Uterus (tissue), 4 donors: Measurements from ENCODE around the gene EVA1A. TPM values are rescaled to one million over a fixed set of nuclear protein-coding genes. Genes with fewer than 3 reads are reported as not detected.

Experiments used
- DNase-seq, 2 donors: peaks; one replicate each; pipeline ENCODE4 v3.0.0-alpha.2; 2019 to 2020
- H3K27ac ChIP-seq, 2 donors: fragments of 200-600 bp; sonication (generic); 1 replicate in 1 of 2; 2 replicates in 1 of 2; pipeline ENCODE4 v1.5.1; 2016 to 2018
- H3K27me3 ChIP-seq, 2 donors: fragments of 200-600 bp; sonication (generic); one replicate each; pipeline ENCODE4 v1.5.1; 2018 to 2019; ENCODE audit warnings: control low read depth in 1 of 2
- H3K36me3 ChIP-seq, 2 donors: fragments of 200-600 bp; sonication (generic); one replicate each; pipeline ENCODE4 v1.5.1; 2019; ENCODE audit warnings: control low read depth in 1 of 2
- H3K4me1 ChIP-seq, 2 donors: fragments of 200-600 bp; sonication (generic); one replicate each; pipeline ENCODE4 v1.5.1; 2018 to 2019; ENCODE audit warnings: control low read depth in 1 of 2
- H3K4me3 ChIP-seq, 2 donors: fragments of 200-600 bp; sonication (generic); 1 replicate in 1 of 2; 2 replicates in 1 of 2; pipeline ENCODE4 v1.5.1; 2018 to 2019; ENCODE audit warnings: mild to moderate bottlenecking in 1 of 2
- H3K9me3 ChIP-seq, 2 donors: fragments of 200-600 bp; sonication (generic); one replicate each; pipeline ENCODE4 v1.5.1; 2019; ENCODE audit warnings: control low read depth in 1 of 2
- POLR2A ChIP-seq, 2 donors: fragments of 450-650 bp; IDR thresholded peaks; one replicate each; pipeline ENCODE4 v1.6.1; 2016; ENCODE audit warnings: antibody characterized with exemption in 2 of 2, mild to moderate bottlenecking in 1 of 2, moderate library complexity in 1 of 2
- intact Hi-C: fragments of 100-400 bp; cut with DNase I; formaldehyde crosslinking; loops from one replicate; pipeline ENCODE4 v1.15.1; 2023; ENCODE audit warnings: low total_unique reads
- total RNA-seq, 4 donors: library from RNA; depleted of rRNA in 3 of 4; stranded (reverse); fragments of >200 nt in 3 of 4; gene quantifications; one replicate each; pipeline versions ENCODE4 v1.1.0 to v1.2.4, GENCODE V29; 2014 to 2023
- TF ChIP-seq, protein P1 (sequence below), 4 experiments: fragments of 200-600 bp in 2 of 4; fragments of 450-650 bp in 2 of 4; sonication (generic) in 2 of 4; IDR thresholded peaks; one replicate each; pipeline ENCODE4 v1.5.1; 2016 to 2019; ENCODE audit warnings: antibody characterized with exemption in 4 of 4, mild to moderate bottlenecking in 2 of 4, moderate library complexity in 1 of 4
- donor health status: DM: yes; HTN: yes; CAD: no.

Gene EVA1A
- total RNA-seq, 4 donors from 2014 or later: 1.2 to 22.1 (median 2.3) TPM; not detected in 1

GRCh38 chr2:75558786-75559679 lies 1.7 kb downstream of the EVA1A start:
- no peaks in the 10 kb centered on the region for H3K4me1 ChIP-seq
- H3K36me3 ChIP-seq: no peaks in the 10 kb centered on the region
- no peaks in the 10 kb centered on the region for H3K27me3 ChIP-seq
- no peak overlapping the region for H3K4me3 ChIP-seq
- no peaks in the 10 kb centered on the region for H3K9me3 ChIP-seq
- intact Hi-C loops: no loop called here
- TF ChIP-seq, protein P1, sequence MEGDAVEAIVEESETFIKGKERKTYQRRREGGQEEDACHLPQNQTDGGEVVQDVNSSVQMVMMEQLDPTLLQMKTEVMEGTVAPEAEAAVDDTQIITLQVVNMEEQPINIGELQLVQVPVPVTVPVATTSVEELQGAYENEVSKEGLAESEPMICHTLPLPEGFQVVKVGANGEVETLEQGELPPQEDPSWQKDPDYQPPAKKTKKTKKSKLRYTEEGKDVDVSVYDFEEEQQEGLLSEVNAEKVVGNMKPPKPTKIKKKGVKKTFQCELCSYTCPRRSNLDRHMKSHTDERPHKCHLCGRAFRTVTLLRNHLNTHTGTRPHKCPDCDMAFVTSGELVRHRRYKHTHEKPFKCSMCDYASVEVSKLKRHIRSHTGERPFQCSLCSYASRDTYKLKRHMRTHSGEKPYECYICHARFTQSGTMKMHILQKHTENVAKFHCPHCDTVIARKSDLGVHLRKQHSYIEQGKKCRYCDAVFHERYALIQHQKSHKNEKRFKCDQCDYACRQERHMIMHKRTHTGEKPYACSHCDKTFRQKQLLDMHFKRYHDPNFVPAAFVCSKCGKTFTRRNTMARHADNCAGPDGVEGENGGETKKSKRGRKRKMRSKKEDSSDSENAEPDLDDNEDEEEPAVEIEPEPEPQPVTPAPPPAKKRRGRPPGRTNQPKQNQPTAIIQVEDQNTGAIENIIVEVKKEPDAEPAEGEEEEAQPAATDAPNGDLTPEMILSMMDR (IDR thresholded peaks at IDR 0.05): no peak
- TF ChIP-seq POLR2A (IDR thresholded peaks at IDR 0.05): no peak
- no peak for DNase-seq
- H3K27ac ChIP-seq: no peak overlapping the region

DNA sequence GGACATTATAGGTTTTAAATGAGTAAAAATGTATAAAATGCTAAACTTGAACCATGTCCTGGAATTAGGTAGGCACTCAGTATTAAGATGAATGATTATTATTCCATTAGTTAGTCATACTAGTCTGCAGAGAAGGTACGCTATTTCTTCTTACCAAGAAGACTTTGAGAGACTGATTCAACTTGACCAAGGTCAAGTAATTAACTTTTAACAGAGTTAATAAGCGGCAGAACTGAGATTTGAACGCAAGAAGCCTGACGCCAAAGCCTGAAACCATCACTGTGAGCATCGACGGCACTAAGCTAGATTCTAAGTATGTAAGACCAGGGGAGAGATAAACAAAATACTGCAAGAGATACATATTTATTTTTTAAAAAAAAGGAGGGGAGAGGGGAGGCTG lies 2.6 kb downstream of the EVA1A start:
- TF ChIP-seq, protein P1 (IDR thresholded peaks at IDR 0.05): no peak
- TF ChIP-seq POLR2A (IDR thresholded peaks at IDR 0.05): no peak
- Histone ChIP-seq H3K9me3 (no peaks in the 10 kb centered on the region), H3K4me1 (no peaks in the 10 kb centered on the region), H3K36me3 (no peaks in the 10 kb centered on the region), H3K27me3 (no peaks in the 10 kb centered on the region), H3K4me3 (no peak overlapping the region), H3K27ac (no peak overlapping the region)
- no peak for DNase-seq
- intact Hi-C loops: no loop called here

DNA sequence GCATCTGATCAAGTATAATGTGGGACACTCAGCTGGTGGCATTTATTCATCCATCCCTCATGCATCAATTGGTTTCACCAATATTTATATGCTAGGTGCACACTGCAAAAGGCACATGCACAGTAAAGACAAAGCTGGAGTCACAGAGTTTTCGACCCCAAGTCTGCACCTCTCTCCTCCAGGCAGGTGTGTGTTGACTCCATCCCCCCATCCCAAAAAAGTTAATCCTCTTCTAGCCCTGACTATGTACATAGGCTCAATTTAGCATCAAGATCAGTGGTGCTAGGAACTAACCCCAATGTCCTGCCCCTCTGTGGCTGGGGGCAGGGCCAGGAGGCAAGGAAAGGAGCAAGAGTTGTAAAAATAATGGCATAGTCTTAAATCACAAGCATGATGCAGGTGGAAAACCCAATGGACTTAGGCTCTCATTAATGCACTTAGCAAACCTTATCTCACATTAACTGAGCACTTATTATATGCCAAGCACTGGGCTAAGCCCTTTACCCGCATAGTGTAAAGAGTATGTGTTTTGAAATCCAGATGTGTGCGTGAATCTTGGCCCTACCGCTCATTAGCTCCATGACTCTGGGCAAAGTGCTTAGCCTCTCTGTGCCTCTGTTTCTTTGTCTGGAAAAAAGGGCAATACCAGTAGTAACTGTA lies 3.1 kb downstream of the EVA1A start:
- intact Hi-C loops: no loop called here
- Histone ChIP-seq H3K4me1 (no peaks in the 10 kb centered on the region), H3K9me3 (no peaks in the 10 kb centered on the region), H3K27me3 (no peaks in the 10 kb centered on the region), H3K27ac (no peak overlapping the region), H3K36me3 (no peaks in the 10 kb centered on the region), H3K4me3 (no peak overlapping the region)
- TF ChIP-seq, protein P1 (IDR thresholded peaks at IDR 0.05): no peak
- TF ChIP-seq POLR2A (IDR thresholded peaks at IDR 0.05): no peak
- DNase-seq: no peak

DNA sequence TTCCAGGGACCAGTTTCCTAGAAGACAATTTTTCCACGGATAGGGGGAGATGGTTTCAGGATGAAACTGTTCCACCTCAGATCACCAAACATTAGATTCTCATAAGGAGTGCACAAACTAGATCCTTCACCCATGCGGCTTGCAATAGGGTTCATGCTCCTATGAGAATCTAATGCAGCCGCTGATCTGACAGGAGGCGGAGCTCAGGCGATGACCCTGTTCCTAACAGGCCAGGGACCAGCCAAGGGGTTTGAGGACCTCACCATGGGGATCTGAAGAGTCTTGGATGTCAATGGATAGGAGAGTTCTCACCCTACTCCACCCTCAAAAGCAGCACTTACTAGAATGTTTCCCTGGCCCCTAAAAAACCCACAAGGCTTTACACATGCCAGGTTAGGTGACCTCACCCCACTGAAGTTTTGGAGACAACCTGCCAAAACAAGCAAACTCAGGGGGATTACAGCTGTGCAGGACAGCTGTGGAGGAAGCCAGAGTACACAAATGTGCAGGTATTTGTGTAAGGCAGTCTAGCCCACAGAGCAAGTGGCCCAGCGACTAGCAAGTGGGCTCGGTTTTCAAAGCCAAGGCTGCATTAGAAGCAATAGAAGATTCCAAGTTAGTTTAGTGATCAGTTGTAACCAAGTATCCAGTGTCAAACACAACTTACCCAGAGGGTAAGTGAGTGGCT lies 3.9 kb downstream of the EVA1A start:
- H3K9me3 ChIP-seq: no peaks in the 10 kb centered on the region
- H3K36me3 ChIP-seq: no peaks in the 10 kb centered on the region
- no peak for DNase-seq
- no peaks in the 10 kb centered on the region for H3K27me3 ChIP-seq
- H3K27ac ChIP-seq: no peak overlapping the region
- intact Hi-C loops: no loop called here
- no peak overlapping the region for H3K4me3 ChIP-seq
- TF ChIP-seq, protein P1 (IDR thresholded peaks at IDR 0.05): no peak
- TF ChIP-seq POLR2A (IDR thresholded peaks at IDR 0.05): no peak
- no peaks in the 10 kb centered on the region for H3K4me1 ChIP-seq
